Measurements from ENCODE around the gene TECR.
"Not testable (repeated sequence)": the region's sequence is repeated elsewhere in the genome, so short reads cannot be mapped to it uniquely, and the experiment has no call there.

Gene TECR

DNA sequence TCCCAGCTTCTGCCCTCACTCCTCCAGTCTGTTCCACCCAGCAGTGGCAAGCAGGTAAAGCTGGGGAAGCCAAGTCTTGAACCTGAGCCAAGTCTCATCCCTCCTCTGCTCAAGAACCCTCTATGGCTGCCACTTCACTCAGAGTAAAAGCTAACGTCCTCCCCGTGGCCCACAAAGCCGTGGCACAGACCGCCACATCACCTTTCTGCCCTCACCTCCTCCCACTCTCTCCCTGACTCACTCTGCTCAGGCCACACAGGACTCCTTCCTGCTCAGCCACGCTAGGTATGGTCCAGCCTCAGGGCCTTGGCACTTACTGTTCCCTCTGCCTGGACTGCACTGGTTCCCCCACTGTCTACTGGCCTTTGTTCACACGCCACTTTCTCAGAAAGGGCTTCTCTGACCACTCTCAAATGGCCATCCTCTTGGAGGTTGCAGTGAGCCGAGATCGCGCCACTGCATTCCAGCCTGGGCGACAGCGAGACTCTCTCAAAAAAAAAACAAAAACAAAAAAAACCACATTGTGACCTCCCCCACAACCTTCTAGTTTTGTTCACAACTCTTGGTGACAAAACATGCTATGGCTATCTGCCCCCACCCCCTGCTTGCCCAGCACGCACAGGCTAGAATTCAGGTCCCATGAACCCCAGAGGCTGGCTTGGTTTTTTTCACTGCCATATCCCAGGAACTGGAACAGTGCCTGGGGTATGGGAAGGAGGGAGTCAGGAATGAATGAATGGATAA is 26.7 kb downstream of the TECR start:
- peak overlapping the region; percentile 64 for H3K27ac ChIP-seq
- no peak for DNase-seq (ENCODE audit: low read depth, low spot score)

- DNase-seq (ENCODE audit: low read depth, low spot score) = no peak
- H3K27ac ChIP-seq = peak overlapping the region; percentile 64
These were observed 27.3 kb downstream of the TECR start for GRCh38 chr19:14556662-14557188.

DNA sequence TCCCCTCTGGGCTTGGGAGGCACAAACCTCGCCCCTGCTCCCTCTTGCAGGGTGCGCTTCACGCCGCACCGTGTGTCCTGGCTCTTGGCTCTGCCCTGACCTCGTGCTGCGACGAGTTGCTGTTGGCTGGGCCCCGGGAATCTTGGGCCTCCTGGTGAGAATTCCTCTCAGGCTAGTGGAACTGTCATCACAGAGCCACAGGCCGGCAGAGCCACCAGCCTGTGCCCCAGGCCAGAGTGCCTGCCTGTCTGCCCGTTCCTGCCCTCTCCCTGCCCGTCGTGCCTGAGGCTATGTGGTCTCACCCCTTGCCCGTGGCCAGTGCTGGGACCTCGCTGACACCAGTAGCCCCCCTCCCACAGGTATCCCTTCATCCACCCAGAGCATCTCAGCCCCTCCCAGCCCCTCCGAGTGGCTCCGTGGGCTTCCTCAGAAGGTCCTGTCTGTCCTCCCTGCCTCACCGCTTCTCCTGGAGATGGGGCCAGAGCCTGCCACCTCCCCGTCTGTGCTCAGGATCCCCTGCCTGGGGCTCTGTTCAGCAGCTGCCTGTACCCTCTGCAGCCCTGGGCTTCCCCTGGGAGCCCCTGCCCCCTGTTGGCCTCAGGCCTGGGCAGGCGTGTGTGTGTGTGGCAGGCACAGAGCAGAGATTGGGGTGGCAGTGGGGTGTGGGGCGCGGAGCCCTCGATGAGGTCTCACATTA is 29.1 kb downstream of the TECR start:
- no peak for DNase-seq (ENCODE audit: low read depth, low spot score)
- no peak overlapping the region for H3K27ac ChIP-seq

DNA sequence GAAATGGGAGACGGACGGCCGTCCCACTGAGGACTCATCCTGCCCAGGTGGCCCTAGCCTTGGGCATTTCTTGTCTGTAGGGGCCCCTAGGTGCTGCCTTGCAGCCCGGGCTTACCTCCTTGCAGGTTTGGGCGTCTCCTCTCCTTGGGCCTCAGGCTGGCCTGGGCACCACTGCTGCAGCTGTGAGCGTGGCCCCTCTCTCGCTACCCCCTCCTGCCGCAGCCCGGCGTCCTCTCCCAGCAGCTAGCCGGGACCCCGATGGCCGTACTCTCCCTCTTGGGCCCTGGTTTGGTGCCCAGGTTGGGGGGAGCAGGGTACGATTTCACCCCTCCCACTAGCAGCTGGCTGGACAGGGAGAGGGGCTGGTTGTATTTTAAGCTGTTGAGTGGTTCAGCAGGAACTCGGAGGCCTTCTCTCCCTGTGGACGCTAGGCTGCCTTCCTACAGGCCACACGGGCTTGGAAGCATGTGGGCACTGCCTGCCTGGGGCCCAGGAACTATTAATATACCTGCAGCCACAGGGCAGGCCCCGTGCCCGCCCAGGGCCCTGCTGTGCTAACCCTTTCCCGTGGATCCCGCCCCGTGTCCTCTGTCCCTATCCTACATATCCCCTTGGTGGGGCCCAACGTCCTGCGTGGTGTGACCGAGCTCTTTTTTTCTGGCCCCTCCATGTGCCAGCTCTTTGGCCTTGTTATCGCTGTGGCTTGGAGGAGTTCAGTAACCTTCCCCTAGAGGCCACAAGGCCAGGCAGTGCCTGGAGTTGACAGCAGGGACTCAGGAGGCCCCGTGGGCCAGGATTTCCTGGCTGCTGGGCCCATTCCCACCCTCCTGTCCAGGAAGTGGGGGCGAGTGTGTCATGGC is 30.8 kb downstream of the TECR start:
- no peak for DNase-seq (ENCODE audit: low read depth, low spot score)

GRCh38 chr19:14560776-14561108 is 31.3 kb downstream of the TECR start:
- DNase-seq (ENCODE audit: low read depth, low spot score) = no peak
- H3K27ac ChIP-seq = peak overlapping the region; percentile 86

More for the DNA sequence above, 30.8 kb downstream of the TECR start:
- H3K27ac ChIP-seq = peak overlapping the region; percentile 86

DNA sequence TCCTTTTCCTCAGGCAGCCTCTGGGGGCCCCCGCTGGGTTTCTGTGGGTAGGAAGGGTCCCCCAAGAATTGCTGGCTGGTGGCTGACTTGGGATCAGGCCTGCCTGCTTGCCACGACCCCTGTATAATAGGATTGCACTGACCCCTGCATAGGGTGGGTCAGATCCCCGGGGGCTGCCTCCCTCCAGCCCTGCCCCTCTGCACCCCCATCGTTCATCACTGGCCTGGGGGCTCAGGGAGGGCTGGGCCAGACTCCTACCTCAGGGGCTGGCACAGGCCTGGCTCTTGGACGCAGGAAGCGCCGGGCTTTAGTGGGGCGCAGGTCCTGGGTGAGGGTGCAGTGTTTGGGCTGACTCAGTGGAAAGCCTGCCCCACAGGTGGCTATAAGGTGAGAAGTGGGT is 31.9 kb downstream of the TECR start:
- no peak for DNase-seq (ENCODE audit: low read depth, low spot score)
- peak overlapping the region; percentile 86 for H3K27ac ChIP-seq

- H3K27ac ChIP-seq = peak overlapping the region; percentile 86
- DNase-seq (ENCODE audit: low read depth, low spot score) = no peak
These were observed 32.5 kb downstream of the TECR start for GRCh38 chr19:14561847-14562351.

DNA sequence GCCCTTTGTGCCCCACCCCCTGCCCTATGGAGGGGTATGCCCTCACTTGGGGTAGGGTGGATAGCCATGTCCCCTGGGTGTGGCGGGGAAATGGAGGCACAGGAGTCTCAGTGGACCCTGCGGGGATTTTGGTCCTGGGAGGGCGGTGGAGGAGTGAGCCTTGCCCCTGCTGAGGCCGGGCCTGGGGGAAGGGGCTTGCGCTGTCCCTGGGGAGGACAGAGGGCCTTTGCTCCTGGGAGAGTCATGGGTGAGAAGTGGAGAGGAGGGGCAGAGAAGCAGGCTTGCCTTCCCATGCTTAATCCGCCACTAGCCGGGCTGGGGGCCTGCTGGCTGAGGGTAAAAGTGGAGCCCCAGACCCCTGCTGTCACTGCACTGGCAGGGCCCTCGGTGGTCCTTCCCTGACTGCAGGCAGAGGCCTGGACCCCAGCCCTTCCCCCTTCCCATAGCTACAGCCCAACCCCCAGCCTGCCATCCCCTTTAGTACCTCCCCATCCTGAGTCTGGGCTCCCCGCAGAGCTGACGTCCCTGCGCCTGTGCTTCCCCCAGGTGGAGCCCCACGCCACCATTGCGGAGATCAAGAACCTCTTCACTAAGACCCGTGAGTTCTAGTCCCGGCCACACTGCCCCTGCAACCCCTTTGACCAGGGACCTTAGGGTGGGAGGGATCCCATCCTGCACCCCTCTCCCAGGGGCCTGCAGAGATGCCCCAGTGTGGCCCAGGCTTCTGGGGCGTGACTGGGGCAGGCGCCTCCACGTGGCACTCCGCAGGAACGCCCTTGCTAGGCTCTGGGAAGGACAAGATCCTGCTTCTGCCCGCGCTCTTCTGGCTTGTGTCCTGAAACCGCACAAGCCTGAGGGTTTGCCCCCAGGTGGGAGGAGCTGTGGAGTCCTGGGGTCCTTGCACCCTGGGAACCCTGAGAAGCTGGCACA is 33.5 kb downstream of the TECR start:
- H3K27ac ChIP-seq = peak overlapping the region; percentile 86
- DNase-seq (ENCODE audit: low read depth, low spot score) = no peak

GRCh38 chr19:14563590-14563926 is 34.2 kb downstream of the TECR start:
- DNase-seq (ENCODE audit: low read depth, low spot score) = no peak
- no peak overlapping the region for H3K27ac ChIP-seq

DNA sequence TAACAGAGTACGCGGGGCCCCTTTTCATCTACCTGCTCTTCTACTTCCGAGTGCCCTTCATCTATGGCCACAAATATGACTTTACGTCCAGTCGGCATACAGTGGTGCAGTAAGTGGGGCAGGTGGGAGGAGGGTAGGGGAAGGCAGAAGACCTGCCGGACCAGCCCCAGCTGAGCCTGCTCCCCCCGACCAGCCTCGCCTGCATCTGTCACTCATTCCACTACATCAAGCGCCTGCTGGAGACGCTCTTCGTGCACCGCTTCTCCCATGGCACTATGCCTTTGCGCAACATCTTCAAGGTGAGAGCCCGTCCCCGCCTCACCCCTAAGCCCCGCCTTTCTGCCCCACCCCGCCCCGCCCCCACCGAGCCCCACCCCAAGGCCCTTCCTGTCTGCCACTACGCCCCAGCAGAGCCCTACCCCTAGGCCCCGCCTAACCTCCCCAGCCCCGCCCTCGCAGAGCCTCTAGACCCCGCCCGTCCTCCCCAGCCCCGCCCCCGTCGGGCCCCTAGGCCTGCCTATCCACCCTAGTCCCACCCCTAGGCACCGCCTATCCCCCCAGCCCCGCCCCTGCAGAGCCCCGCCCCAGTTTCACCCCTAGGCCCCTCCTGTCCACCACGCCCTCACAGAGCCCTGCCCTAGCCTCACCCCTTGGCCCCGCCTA is 34.7 kb downstream of the TECR start:
- peak overlapping the region; percentile 11 for H3K27ac ChIP-seq
- DNase-seq (ENCODE audit: low read depth, low spot score) = no peak

- peak overlapping the region; percentile 11 for H3K27ac ChIP-seq
- DNase-seq (ENCODE audit: low read depth, low spot score) = not testable (repeated sequence)
These were observed 35.4 kb downstream of the TECR start for GRCh38 chr19:14564652-14565297.

GRCh38 chr19:14565298-14565679 is 35.9 kb downstream of the TECR start:
- no peak for DNase-seq (ENCODE audit: low read depth, low spot score)
- no peak overlapping the region for H3K27ac ChIP-seq

GRCh38 chr19:14565765-14566711 is 36.6 kb downstream of the TECR start:
- no peak overlapping the region for H3K27ac ChIP-seq
- no peak for DNase-seq (ENCODE audit: low read depth, low spot score)

GRCh38 chr19:14566712-14567077 is 37.3 kb downstream of the TECR start:
- H3K27ac ChIP-seq = no peak overlapping the region
- DNase-seq (ENCODE audit: low read depth, low spot score) = no peak

DNA sequence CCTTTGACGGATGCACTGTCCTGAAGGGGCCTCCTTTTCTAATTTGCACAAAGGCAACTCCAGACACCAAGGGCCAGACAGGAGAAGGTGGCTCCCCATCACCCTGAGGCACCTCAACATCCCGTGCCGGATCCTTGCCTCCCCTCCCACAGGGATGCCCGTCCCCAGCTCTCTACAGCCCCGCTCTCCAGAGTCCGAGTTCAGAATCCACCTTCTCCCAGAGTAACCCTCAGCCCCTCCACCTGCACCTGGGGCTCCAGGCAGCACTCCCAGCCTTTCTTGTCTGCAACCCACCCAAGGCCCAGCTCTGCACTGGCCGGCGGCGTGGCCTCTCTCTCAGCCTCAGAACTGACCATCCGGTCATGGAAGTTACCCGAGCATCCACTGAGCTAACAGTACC is 37.7 kb downstream of the TECR start:
- H3K27ac ChIP-seq = no peak overlapping the region
- DNase-seq (ENCODE audit: low read depth, low spot score) = no peak

DNA sequence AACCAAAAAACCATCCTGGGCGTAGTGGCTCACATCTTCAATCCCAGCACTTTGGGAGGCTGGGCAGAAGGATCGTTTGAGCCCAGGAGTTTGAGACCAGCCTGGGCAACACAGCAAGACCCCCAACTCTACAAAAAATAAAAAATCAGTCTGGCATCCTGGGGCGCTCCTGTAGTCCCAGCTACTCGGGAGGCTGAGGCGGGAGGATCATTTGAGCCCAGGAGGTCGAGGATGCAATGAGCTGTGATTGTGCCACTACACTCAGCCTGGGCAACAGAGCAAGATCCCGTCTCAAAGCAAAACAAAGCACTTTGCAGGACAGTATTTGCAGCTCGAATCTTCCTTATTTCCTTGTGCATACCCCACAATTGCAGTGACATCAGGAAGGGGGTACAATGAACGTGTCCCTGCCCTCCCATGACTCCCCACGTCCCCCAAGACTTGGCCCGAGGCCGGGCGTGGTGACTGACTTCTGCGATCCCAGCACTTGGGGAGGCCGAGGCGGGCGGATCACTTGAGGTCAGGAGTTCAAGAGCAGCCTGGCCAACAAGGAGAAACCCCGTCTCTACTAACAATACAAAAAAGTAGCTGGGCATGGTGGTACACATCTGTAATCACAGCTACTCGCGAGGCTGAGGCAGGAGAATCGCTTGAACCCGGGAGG is 41.6 kb downstream of the TECR start:
- no peak for DNase-seq (ENCODE audit: low read depth, low spot score)
- H3K27ac ChIP-seq = peak overlapping the region; percentile 47
